ENCODE results near the gene ACTRT2. TPM values are rescaled to one million over a fixed set of nuclear protein-coding genes. Genes with fewer than 3 reads are reported as not detected.

ACTRT2 gene
- total RNA-seq, 1 donor from 2014 or later = not detected

DNA sequence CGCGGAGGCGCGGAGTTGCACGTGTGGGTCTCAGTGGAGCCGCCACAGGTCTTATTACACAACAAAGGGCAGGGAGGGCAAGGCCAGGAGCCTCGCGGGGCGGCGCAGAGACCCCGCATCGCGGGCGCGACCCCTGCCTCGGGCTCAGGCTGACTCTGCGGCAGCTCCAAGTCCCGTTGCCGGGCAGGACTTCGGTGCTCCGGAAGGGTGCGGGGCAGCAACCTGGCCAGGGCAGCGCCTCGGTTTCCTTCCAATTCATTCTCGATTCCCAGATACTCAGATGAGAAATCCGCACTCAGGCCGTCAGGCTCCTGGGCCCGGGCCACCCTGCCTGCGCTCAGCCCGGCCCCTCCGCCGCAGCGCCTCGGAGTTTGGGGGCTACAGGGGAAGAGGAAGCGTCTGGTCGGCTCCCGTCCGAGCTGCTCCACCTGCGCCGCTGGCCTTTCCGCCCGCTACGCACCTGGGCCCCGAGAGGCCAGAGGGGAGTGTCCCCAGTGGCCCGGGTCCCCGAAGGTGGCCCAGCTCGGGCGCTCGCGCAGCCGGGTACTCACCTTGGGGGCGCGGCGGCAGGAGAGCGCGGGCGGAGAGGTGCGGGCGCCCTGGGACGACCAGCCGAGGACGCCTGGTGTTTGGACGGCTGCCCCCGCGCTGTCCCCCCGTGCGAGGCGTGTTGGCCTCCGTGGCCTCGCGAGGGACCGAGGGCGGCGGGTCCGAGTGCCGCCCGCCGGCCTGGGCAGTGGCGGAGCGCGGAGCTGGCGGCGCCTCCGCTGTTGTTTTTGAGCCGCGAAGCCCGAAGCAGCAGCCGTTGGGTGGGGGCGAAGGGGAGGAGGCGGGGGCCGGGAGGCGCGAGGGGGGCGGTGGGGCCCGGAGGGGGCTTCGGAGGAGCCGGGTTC lies 46.6 kb downstream of the ACTRT2 start:
- DNase-seq (ENCODE audit: low read depth) (no peak), FAIRE-seq (no peak)
- peak overlapping the region; percentile 59 for H3K4me3 ChIP-seq (ENCODE audit: low read depth, low read length)
- no peak for TF ChIP-seq CTCF (IDR thresholded peaks at IDR 0.05; ENCODE audit: insufficient read depth, low read length, severe bottlenecking)
- peaks cover 12% of the 10 kb centered on the region for H3K27me3 ChIP-seq (ENCODE audit: control insufficient read depth, insufficient read depth, low read length)
- H3K36me3 ChIP-seq (ENCODE audit: control insufficient read depth, insufficient read depth, low read length) = no peaks in the 10 kb centered on the region

DNA sequence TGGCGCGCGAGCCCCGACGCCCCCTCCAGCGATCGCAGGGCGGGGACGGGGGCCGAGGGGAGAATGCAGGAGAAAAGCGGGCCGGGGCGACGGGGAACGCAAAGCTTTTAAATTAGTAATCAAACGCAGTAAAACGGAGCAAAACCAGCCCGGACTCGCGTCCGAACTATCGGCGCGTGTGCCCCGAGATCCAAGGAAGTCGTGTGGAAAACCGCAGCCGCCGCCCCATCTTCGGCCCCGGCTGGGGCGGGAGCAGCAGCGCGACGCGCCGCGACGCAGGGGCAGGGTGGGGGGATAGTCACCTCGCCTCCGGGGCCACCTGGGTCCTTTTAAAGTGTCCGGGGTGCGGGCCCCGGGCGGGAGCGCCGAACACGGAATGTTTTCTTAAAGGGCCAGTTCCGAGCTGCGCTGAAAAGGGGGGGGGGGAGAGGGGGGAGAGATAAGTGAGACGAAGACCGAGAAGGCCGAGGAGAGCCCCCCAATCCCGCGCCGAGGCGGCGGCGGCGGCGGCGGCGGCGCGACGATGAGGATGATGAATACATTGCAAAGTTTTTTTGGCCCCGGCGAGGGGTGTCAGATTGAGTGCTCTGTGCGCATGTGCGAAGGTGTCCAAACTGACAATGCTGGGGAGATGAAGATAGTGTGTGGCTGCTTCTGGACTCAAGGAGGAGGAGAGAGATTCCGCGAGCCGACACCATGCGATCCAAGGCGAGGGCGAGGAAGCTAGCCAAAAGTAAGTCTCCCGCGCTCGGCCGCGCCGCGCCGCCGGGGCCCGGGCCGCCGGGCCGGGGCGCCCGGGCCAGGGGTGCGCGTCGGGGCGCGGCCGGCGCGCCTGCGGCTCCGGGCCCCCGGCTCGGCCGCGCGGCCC lies 47.5 kb downstream of the ACTRT2 start, which contains the start of gene PRDM16:
Gene PRDM16 (plus strand): TSS at position 640 of the 868 bp plus-strand sequence. CDS start 57 bp downstream, at position 697.
- DNase-seq (ENCODE audit: low read depth) (peak; percentile 73), FAIRE-seq (no peak)
- Histone ChIP-seq H3K27me3 (ENCODE audit: control insufficient read depth, insufficient read depth, low read length) (peaks cover 13% of the 10 kb centered on the region), H3K4me3 (ENCODE audit: low read depth, low read length) (peak within 1 kb of the TSS; percentile 59), H3K36me3 (ENCODE audit: control insufficient read depth, insufficient read depth, low read length) (no peaks in the 10 kb centered on the region)
- no peak for TF ChIP-seq CTCF (IDR thresholded peaks at IDR 0.05; ENCODE audit: insufficient read depth, low read length, severe bottlenecking)

- Histone ChIP-seq H3K4me3 (ENCODE audit: low read depth, low read length) (peak overlapping the region; percentile 59), H3K36me3 (ENCODE audit: control insufficient read depth, insufficient read depth, low read length) (no peaks in the 10 kb centered on the region), H3K27me3 (ENCODE audit: control insufficient read depth, insufficient read depth, low read length) (peaks cover 14% of the 10 kb centered on the region)
- peak; percentile 43 for TF ChIP-seq CTCF (IDR thresholded peaks at IDR 0.05; ENCODE audit: insufficient read depth, low read length, severe bottlenecking)
- no peak for FAIRE-seq
- peak; percentile 27 for DNase-seq (ENCODE audit: low read depth)
Observed at GRCh38 chr1:3069491-3070308, 48.4 kb downstream of the ACTRT2 start.

- FAIRE-seq = no peak
- no peaks in the 10 kb centered on the region for H3K36me3 ChIP-seq (ENCODE audit: control insufficient read depth, insufficient read depth, low read length)
- peaks cover 14% of the 10 kb centered on the region for H3K27me3 ChIP-seq (ENCODE audit: control insufficient read depth, insufficient read depth, low read length)
- no peak for TF ChIP-seq CTCF (IDR thresholded peaks at IDR 0.05; ENCODE audit: insufficient read depth, low read length, severe bottlenecking)
- DNase-seq (ENCODE audit: low read depth) = no peak
- H3K4me3 ChIP-seq (ENCODE audit: low read depth, low read length) = peak overlapping the region; percentile 59
Observed at GRCh38 chr1:3070309-3070643, 49.0 kb downstream of the ACTRT2 start.

Measured in bronchial epithelial cell (primary cell).